ENCODE data around the gene LTF.
"Not testable (repeated sequence)": the region's sequence is repeated elsewhere in the genome, so short reads cannot be mapped to it uniquely, and the experiment has no call there.

The LTF gene

DNA sequence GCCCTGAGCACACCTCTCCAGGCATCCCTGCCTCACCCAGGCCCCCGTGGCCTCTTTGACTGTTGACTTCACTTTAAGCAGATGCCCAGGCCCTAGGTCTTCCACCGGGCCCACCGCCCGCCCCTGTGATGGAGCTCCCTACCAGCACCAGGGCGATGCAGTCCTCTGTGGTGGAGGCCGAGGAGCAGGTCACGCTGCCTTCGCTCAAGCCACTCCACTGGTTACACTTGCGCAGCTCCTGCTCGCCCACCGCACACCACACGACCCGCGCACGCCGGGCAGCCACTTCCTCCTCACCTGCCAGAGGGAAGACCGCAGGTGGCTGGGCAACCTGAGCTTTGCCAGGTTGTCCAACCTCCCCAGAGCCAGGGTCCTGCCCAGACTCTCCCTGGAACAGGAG, 16.0 kb downstream of the LTF start:
- H3K4me1 Mint-ChIP-seq (ENCODE audit: low read depth), result peaks cover 9% of the 10 kb centered on the region
- H3K27ac Mint-ChIP-seq, result no peak overlapping the region
- H3K27me3 Mint-ChIP-seq (ENCODE audit: low read depth), result peaks cover 36% of the 10 kb centered on the region
- no peaks in the 10 kb centered on the region for H3K36me3 Mint-ChIP-seq (ENCODE audit: low read depth)
- H3K9me3 Mint-ChIP-seq, result no peaks in the 10 kb centered on the region
- H3K4me3 Mint-ChIP-seq, result no peak overlapping the region

GRCh38 chr3:46447228-46447985, 17.3 kb downstream of the LTF start:
- Mint-ChIP-seq H3K4me3 (no peak overlapping the region), H3K27me3 (ENCODE audit: low read depth) (peaks cover 23% of the 10 kb centered on the region), H3K36me3 (ENCODE audit: low read depth) (no peaks in the 10 kb centered on the region), H3K9me3 (no peaks in the 10 kb centered on the region), H3K4me1 (ENCODE audit: low read depth) (peaks cover 9% of the 10 kb centered on the region), H3K27ac (no peak overlapping the region)

DNA sequence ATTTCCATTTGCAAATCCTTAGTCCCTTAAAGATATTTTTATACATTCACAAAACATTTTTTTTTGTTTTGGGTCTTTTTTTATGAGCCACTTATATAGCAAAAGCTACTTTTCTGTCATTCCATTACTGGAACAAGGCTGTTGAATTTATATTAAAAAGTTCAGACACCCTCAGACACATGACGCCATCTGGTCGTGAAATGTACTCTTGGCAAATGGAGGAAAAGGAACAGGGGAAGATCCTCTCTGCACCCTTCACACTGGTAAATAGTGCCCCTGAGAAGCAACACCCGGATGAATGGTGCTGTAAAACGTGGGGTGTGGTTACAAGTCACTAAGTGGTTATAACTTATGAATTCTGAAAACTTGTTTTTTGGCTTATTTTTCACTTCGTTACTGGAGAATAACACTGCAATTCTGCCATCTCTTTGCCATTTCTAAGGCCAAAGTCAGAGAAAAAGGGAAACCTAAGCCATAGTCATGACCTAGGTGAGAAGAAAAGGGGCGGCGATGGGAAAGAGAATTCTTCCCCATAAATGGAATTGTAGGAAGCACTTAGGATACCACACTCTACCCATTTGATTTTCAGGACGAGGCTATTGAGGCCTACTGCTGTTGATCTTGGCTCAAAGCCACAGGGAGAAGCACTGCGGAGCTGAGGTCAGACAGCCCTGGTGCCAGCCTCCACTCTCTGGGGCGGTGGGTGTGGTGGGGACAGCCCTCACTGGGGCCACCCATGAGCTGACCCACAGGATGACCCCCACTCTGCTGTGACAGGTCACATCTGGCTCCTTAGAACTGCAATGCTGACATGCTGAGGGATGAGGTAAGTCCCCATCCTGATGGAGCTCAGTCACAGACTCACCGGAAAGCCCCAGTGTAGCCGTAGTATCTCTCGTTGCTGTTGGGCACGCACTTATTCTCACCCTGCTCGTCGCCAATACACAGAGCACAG, 21.9 kb downstream of the LTF start:
- no peaks in the 10 kb centered on the region for H3K9me3 Mint-ChIP-seq
- H3K4me1 Mint-ChIP-seq (ENCODE audit: low read depth), result peaks cover 31% of the 10 kb centered on the region
- H3K36me3 Mint-ChIP-seq (ENCODE audit: low read depth), result no peaks in the 10 kb centered on the region
- H3K27me3 Mint-ChIP-seq (ENCODE audit: low read depth), result peaks cover 9% of the 10 kb centered on the region
- H3K4me3 Mint-ChIP-seq, result no peak overlapping the region
- H3K27ac Mint-ChIP-seq, result no peak overlapping the region

DNA sequence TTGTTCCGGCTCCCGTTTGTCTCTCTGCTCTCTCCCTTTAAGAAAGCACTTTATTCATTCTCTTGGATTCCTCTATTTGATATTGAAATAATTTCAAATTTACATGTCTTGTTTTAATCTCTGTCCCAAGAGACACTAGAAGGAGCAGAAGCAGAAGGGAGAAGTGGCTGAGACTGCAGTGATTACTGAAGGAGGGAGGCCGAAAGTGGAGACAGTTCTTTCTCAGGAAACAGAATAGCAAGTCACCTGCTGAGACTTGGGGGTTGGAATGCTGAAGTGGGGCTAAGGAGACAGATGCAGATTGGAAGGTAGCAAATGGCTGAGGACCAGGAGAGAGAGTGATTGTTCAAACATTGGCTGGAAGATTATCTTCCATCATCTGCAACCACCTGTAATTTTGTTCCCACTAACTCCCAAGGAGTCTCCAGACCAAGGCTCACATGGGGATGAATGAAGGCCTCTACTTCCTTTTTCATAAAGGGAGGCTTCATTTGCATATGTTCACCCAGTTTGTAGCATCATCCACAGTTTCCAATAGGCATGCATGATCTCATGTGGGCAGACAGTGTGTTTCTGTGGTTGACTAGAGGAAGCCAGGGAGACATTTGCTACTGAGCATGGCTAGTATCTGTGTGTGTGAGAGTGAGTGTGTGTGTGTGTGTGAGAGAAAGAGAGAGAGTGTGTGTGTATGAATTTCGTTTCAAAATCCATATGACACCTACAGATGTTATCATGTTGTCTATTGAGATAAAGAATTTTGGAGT, 24.0 kb downstream of the LTF start:
- H3K27me3 Mint-ChIP-seq (ENCODE audit: low read depth), result peaks cover under 1% of the 10 kb centered on the region
- H3K4me1 Mint-ChIP-seq (ENCODE audit: low read depth), result peaks cover 31% of the 10 kb centered on the region
- peak overlapping the region; percentile 9 for H3K27ac Mint-ChIP-seq
- no peaks in the 10 kb centered on the region for H3K36me3 Mint-ChIP-seq (ENCODE audit: low read depth)
- H3K4me3 Mint-ChIP-seq, result peak overlapping the region; percentile 12
- no peaks in the 10 kb centered on the region for H3K9me3 Mint-ChIP-seq

GRCh38 chr3:46438831-46439230, 25.9 kb downstream of the LTF start:
- H3K9me3 Mint-ChIP-seq, result no peaks in the 10 kb centered on the region
- H3K4me3 Mint-ChIP-seq, result no peak overlapping the region
- peaks cover 7% of the 10 kb centered on the region for H3K27me3 Mint-ChIP-seq (ENCODE audit: low read depth)
- peaks cover 2% of the 10 kb centered on the region for H3K36me3 Mint-ChIP-seq (ENCODE audit: low read depth)
- peaks cover 22% of the 10 kb centered on the region for H3K4me1 Mint-ChIP-seq (ENCODE audit: low read depth)
- H3K27ac Mint-ChIP-seq, result no peak overlapping the region

DNA sequence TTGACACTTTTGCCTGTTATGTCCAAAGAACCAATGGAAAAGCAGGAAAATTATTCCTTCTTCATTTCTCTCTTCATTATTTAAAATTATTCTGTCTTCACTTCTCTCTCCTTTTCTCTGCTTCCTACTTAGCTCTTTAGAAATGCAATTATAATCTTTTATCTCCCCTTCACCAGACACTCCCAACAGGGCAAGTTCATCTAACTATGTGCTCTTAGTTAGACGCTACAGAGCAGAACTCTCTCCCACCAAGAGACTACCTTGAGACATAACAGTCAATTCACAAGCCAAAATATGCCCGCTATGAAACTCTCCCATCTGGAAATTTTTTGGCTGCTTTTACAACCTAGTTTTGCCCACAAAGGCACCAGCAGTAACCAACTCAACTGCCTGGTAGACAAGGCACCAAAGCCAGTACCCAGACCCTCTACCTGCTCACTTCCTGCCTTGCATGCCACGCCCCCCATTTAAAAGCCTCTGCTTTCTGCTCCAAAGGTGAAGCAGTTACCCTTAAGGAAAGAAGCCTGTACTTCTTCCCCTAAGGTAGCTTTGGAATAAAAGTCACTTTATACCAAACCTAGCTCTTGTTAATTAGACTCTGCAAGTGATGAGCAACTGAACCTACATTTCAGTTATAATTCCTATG, 29.5 kb downstream of the LTF start:
- H3K27me3 Mint-ChIP-seq (ENCODE audit: low read depth), result peaks cover 12% of the 10 kb centered on the region
- H3K36me3 Mint-ChIP-seq (ENCODE audit: low read depth), result peaks cover 2% of the 10 kb centered on the region
- no peak overlapping the region for H3K4me3 Mint-ChIP-seq
- H3K27ac Mint-ChIP-seq, result no peak overlapping the region
- H3K4me1 Mint-ChIP-seq (ENCODE audit: low read depth), result peaks cover 9% of the 10 kb centered on the region
- H3K9me3 Mint-ChIP-seq, result no peaks in the 10 kb centered on the region

DNA sequence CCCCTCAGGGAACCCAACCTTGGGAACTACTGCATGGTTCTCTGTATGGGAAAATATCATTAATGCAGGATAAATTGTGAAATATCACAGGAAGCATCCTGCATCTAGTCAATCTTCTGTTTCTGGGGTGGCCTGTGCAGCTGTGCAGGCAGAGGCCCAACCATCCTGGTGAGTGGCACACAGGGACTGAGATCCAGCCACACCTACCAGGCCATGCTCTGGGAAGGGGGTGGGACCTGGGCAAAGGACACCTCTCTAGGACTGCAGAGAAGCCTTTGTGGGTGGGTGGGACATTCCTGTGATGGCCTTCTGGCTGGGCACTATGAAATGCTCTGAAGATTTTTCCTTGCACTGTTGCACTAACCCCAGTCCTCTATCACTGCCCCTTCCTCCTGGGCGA, 30.9 kb downstream of the LTF start:
- peaks cover 7% of the 10 kb centered on the region for H3K4me1 Mint-ChIP-seq (ENCODE audit: low read depth)
- H3K9me3 Mint-ChIP-seq, result no peaks in the 10 kb centered on the region
- peaks cover 16% of the 10 kb centered on the region for H3K27me3 Mint-ChIP-seq (ENCODE audit: low read depth)
- no peak overlapping the region for H3K27ac Mint-ChIP-seq
- H3K4me3 Mint-ChIP-seq, result no peak overlapping the region
- peaks cover 2% of the 10 kb centered on the region for H3K36me3 Mint-ChIP-seq (ENCODE audit: low read depth)

DNA sequence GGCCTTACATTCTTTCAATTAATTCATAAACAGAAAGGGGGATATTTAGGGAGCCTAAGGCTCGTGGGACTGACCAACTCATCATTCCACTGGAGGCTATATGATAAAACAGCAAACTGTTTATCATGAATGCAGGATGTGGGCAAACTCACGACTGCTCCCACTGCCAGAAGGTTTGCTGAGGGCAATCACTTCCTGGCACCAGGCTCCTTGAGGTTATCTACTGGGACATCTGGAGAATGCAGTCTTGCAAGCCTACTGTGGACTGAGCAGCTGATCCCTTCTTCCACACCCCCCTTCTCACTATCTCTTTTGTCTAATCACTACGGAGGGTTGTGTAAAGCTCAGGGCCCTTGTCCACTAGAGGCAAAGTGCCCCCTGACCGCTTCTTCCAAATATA, 31.6 kb downstream of the LTF start:
- not testable (repeated sequence) for H3K9me3 Mint-ChIP-seq; H3K4me1 Mint-ChIP-seq (ENCODE audit: low read depth); H3K4me3 Mint-ChIP-seq; H3K27ac Mint-ChIP-seq; H3K36me3 Mint-ChIP-seq (ENCODE audit: low read depth)
- H3K27me3 Mint-ChIP-seq (ENCODE audit: low read depth), result peaks cover 18% of the 10 kb centered on the region

GRCh38 chr3:46431905-46432304, 32.8 kb downstream of the LTF start:
- peaks cover 24% of the 10 kb centered on the region for H3K27me3 Mint-ChIP-seq (ENCODE audit: low read depth)
- H3K9me3 Mint-ChIP-seq, result not testable (repeated sequence)

GRCh38 chr3:46430879-46431278, 33.8 kb downstream of the LTF start:
- not testable (repeated sequence) for H3K4me3 Mint-ChIP-seq; H3K36me3 Mint-ChIP-seq (ENCODE audit: low read depth); H3K27ac Mint-ChIP-seq; H3K9me3 Mint-ChIP-seq
- H3K27me3 Mint-ChIP-seq (ENCODE audit: low read depth), result peaks cover 24% of the 10 kb centered on the region
- H3K4me1 Mint-ChIP-seq (ENCODE audit: low read depth), result peaks cover 15% of the 10 kb centered on the region

More at GRCh38 chr3:46431905-46432304, 32.8 kb downstream of the LTF start:
- not testable (repeated sequence) for H3K4me1 Mint-ChIP-seq (ENCODE audit: low read depth); H3K4me3 Mint-ChIP-seq; H3K36me3 Mint-ChIP-seq (ENCODE audit: low read depth); H3K27ac Mint-ChIP-seq

GRCh38 chr3:46429671-46430070, 35.0 kb downstream of the LTF start:
- H3K9me3 Mint-ChIP-seq, result no peaks in the 10 kb centered on the region
- H3K4me3 Mint-ChIP-seq, result no peak overlapping the region
- H3K27ac Mint-ChIP-seq, result no peak overlapping the region
- H3K27me3 Mint-ChIP-seq (ENCODE audit: low read depth), result peaks cover 17% of the 10 kb centered on the region
- no peaks in the 10 kb centered on the region for H3K36me3 Mint-ChIP-seq (ENCODE audit: low read depth)
- peaks cover 15% of the 10 kb centered on the region for H3K4me1 Mint-ChIP-seq (ENCODE audit: low read depth)

- no peaks in the 10 kb centered on the region for H3K9me3 Mint-ChIP-seq
- no peak overlapping the region for H3K4me3 Mint-ChIP-seq
- no peaks in the 10 kb centered on the region for H3K36me3 Mint-ChIP-seq (ENCODE audit: low read depth)
- peaks cover 15% of the 10 kb centered on the region for H3K4me1 Mint-ChIP-seq (ENCODE audit: low read depth)
- no peak overlapping the region for H3K27ac Mint-ChIP-seq
- peaks cover 17% of the 10 kb centered on the region for H3K27me3 Mint-ChIP-seq (ENCODE audit: low read depth)
Measured at GRCh38 chr3:46429250-46429649, 35.5 kb downstream of the LTF start.

GRCh38 chr3:46427916-46428833, 36.5 kb downstream of the LTF start:
- H3K27me3 Mint-ChIP-seq (ENCODE audit: low read depth), result peaks cover 17% of the 10 kb centered on the region
- H3K36me3 Mint-ChIP-seq (ENCODE audit: low read depth), result no peaks in the 10 kb centered on the region
- H3K4me1 Mint-ChIP-seq (ENCODE audit: low read depth), result peaks cover 11% of the 10 kb centered on the region
- no peak overlapping the region for H3K27ac Mint-ChIP-seq
- H3K4me3 Mint-ChIP-seq, result no peak overlapping the region
- H3K9me3 Mint-ChIP-seq, result no peaks in the 10 kb centered on the region
